K562 (cell line): ENCODE data around the gene TSR3. TPM values are rescaled to one million over a fixed set of nuclear protein-coding genes. Genes with fewer than 3 reads are reported as not detected.

ENCODE experiments used
- ELF1 ChIP-seq: fragments of 200-800 bp; sonication (Bioruptor generic); IDR thresholded peaks from 2 replicates; pipeline ENCODE4 v1.6.1; 2016; ENCODE audit warnings: missing genetic modification characterization, missing compliant biosample characterization
- FUS ChIP-seq: fragments of 200-400 bp; formaldehyde crosslinking; optimal IDR thresholded peaks from 2 replicates; pipeline ENCODE3; 2017; ENCODE audit warnings: low read depth, low read length
- KAT8 ChIP-seq: fragments of 450-650 bp; IDR thresholded peaks from 2 replicates; pipeline ENCODE4 v1.6.1; 2016; ENCODE audit warnings: low read depth, mild to moderate bottlenecking
- MCM7 ChIP-seq, 2 experiments: fragments of 450-650 bp; IDR thresholded peaks; 2 replicates each; pipeline ENCODE4 v1.6.1; 2016 to 2018
- NONO ChIP-seq, 2 experiments: fragments of 200-400 bp in 1 of 2; fragments of 450-650 bp in 1 of 2; formaldehyde crosslinking in 1 of 2; IDR thresholded peaks; 2 replicates each; pipeline ENCODE4 v1.6.1; 2017; ENCODE audit warnings: low read depth in 2 of 2, mild to moderate bottlenecking in 2 of 2, moderate library complexity in 2 of 2, low read length in 1 of 2
- STAG1 ChIP-seq: sonication (generic); formaldehyde crosslinking; IDR thresholded peaks from 2 replicates; pipeline ENCODE4 v1.5.0; 2020; ENCODE audit warnings: missing genetic modification reagents, borderline replicate concordance
- TCF7L2 ChIP-seq: fragments of 150-350 bp; IDR thresholded peaks from 2 replicates; pipeline ENCODE4 v1.6.1; 2016; ENCODE audit warnings: low read depth, mild to moderate bottlenecking, low read length, moderate library complexity
- ZBTB1 ChIP-seq: sonication (generic); formaldehyde crosslinking; IDR thresholded peaks from 2 replicates; pipeline ENCODE4 v1.8.1; 2023; ENCODE audit warnings: missing genetic modification reagents, low read depth, mild to moderate bottlenecking, borderline replicate concordance
- ZKSCAN1 ChIP-seq: fragments of 150-350 bp; IDR thresholded peaks from 2 replicates; pipeline ENCODE4 v1.6.1; 2016; ENCODE audit warnings: low read depth, low read length
- polyA plus RNA-seq, 8 experiments: library from polyadenylated mRNA; depleted of rRNA in 4 of 8; stranded (reverse) in 5 of 8; unstranded in 3 of 8; fragments of >200 nt; fragmentation: Nextera tagmentation in 2 of 8; fragmentation: Illumina TruSeq in 1 of 8; extraction: Ambion mirVana in 2 of 8; extraction: Trizol in 1 of 8; gene quantifications; 2 replicates each; pipeline versions ENCODE4 v1.2.1 to v1.2.3, GENCODE V29; 2011 to 2014; ENCODE audit warnings: inconsistent platforms in 1 of 8, missing spikeins in 1 of 8
- total RNA-seq, 7 experiments: library from RNA; depleted of rRNA in 6 of 7; stranded (reverse); fragments of >200 nt in 6 of 7; fragmentation: Illumina TruSeq in 2 of 7; extraction: Trizol in 2 of 7; gene quantifications; 2 replicates each; pipeline versions ENCODE4 v1.2.1 to v1.2.3, GENCODE V29; 2011 to 2021; ENCODE audit warnings: low replicate concordance in 1 of 7
- TF ChIP-seq, protein P1 (sequence below): conservative IDR thresholded peaks from 2 replicates; pipeline ENCODE4 v1.6.1; 2011; ENCODE audit warnings: low read depth, mild to moderate bottlenecking, low read length; ENCODE audit not compliant: control insufficient read depth

Gene TSR3
- total and polyA plus RNA-seq, 9 of the 15 experiments (the other 6 are each of a cell fraction or from before 2014, with no cell fraction given) = 1.5 to 74.8 (median 16.5) TPM

GRCh38 chr16:1331712-1332617, 19.7 kb downstream of the TSR3 start (continued):
- TF ChIP-seq ZBTB1 (CRISPR knock-in tag) (no peak), ELF1 (tag) (peak; percentile 61), TCF7L2 (no peak), ZKSCAN1 (no peak; the same call in 1 of the 2 replicates), MCM7 (IDR thresholded peaks at IDR 0.05) (no peak), KAT8 (no peak), STAG1 (CRISPR knock-in tag) (no peak), FUS (no peak), NONO (IDR thresholded peaks at IDR 0.05; ENCODE audit: low read depth in 2 of 2, low read length in 1 of 2) (no peak)
- TF ChIP-seq, protein P1, sequence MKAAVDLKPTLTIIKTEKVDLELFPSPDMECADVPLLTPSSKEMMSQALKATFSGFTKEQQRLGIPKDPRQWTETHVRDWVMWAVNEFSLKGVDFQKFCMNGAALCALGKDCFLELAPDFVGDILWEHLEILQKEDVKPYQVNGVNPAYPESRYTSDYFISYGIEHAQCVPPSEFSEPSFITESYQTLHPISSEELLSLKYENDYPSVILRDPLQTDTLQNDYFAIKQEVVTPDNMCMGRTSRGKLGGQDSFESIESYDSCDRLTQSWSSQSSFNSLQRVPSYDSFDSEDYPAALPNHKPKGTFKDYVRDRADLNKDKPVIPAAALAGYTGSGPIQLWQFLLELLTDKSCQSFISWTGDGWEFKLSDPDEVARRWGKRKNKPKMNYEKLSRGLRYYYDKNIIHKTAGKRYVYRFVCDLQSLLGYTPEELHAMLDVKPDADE = peak; percentile 94
